Bone marrow (tissue), 2 donors: Measurements from ENCODE around the gene RERE.

Source experiments
- DNase-seq, 2 donors: peaks; one replicate each; lab custom pipeline; 2025; lab: John Stamatoyannopoulos, UW

Gene RERE

GRCh38 chr1:8427493-8427892 lies 389.9 kb downstream of the RERE start:
- peak in 1 of 2 donors; percentile 89 for DNase-seq

- no peak for DNase-seq
Measured at GRCh38 chr1:8426996-8427395, 390.4 kb downstream of the RERE start.

GRCh38 chr1:8425781-8426161 lies 391.7 kb downstream of the RERE start:
- DNase-seq: no peak

- no peak for DNase-seq
Measured at GRCh38 chr1:8425150-8425780, 392.2 kb downstream of the RERE start.

GRCh38 chr1:8424539-8425116 lies 392.8 kb downstream of the RERE start:
- DNase-seq: peak; percentile 33 to 77

GRCh38 chr1:8423692-8424538 lies 393.5 kb downstream of the RERE start:
- DNase-seq: peak; percentile 33 to 34

- no peak for DNase-seq
Measured at GRCh38 chr1:8423269-8423691, 394.2 kb downstream of the RERE start.

- DNase-seq: no peak
Measured at GRCh38 chr1:8422510-8423268, 394.8 kb downstream of the RERE start.

- no peak for DNase-seq
Measured at GRCh38 chr1:8421721-8422120, 395.7 kb downstream of the RERE start.

GRCh38 chr1:8420318-8420717 lies 397.1 kb downstream of the RERE start:
- DNase-seq: no peak

GRCh38 chr1:8419861-8420260 lies 397.6 kb downstream of the RERE start:
- no peak for DNase-seq

GRCh38 chr1:8419172-8419571 lies 398.3 kb downstream of the RERE start:
- no peak for DNase-seq

GRCh38 chr1:8418301-8418700 lies 399.1 kb downstream of the RERE start:
- DNase-seq: no peak

- no peak for DNase-seq
Measured at GRCh38 chr1:8417625-8418024, 399.8 kb downstream of the RERE start.

GRCh38 chr1:8416881-8417280 lies 400.6 kb downstream of the RERE start:
- no peak for DNase-seq

- DNase-seq: no peak
Measured at GRCh38 chr1:8415526-8416278, 401.7 kb downstream of the RERE start.

- no peak for DNase-seq
Measured at GRCh38 chr1:8412183-8412831, 405.1 kb downstream of the RERE start.

GRCh38 chr1:8411803-8412182 lies 405.6 kb downstream of the RERE start:
- no peak for DNase-seq

GRCh38 chr1:8410791-8411190 lies 406.6 kb downstream of the RERE start:
- DNase-seq: no peak

GRCh38 chr1:8409606-8410005 lies 407.8 kb downstream of the RERE start:
- no peak for DNase-seq

GRCh38 chr1:8409106-8409505 lies 408.3 kb downstream of the RERE start:
- peak in 1 of 2 donors; percentile 62 for DNase-seq
